ENCODE data around the gene EBPL.
"Not testable (repeated sequence)": the region's sequence is repeated elsewhere in the genome, so short reads cannot be mapped to it uniquely, and the experiment has no call there.

EBPL gene

DNA sequence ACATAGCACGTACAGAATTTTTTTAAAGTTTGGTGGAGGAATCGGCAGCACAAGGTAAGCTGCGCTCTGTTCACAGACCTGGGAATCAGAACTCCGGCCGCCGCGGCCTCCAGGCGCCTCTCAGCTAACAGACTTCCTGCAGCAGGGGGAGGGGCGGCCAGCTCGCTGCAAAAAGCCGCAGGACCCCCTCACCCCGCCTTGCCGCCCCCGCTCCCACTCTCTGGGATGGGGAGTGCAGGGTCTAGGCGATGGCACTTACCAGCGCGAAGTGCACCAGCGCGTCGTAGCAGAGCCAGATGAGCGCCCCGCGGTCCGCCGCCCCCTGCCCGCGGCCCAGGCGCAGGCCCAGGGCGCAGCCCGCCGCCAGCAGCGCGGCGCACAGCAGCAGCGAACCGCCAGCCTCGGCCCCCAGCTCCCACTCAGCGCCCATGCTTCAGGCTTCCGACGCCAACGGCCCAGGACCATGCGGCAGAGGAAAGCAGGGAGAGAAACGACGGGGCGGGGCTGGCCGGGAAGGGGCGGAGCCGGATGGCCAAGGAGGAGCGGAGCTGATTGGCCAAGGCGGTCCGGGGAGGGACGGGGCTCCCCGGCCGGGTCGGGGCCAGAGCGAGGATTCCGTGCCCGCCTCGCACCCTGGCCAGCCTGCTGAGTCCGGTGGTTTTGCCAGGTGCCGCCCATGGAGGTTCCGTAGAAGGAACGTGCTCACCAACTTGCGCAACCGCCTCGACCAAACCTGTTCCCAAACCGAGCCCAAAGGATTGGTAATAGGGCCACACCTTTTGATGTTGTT, at the start of gene EBPL:
TSS of gene EBPL (minus strand) at position 492 of the 790 bp plus-strand sequence. CDS start at position 430, 62 bp downstream.
- DNase-seq (ENCODE audit: low spot score), result peak; percentile 87

DNA sequence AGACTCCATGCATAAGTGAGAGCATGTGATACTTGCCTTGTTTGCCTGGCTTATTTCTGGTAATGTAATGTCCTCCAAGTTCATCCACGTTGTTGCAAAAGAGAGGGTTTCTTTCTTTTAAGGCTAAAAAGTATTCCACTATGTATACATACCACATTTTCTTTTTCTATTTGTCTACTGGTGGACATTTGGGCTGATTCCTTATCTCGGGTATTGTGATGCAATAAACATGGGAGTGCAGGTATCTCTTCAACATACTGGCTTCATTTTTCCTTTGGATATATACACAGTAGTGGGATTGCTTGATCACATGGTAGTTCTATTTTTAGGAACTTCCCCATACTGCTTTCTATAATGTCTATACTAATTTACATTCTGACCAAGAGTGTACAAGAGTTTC, 49.6 kb upstream of the EBPL start:
- DNase-seq (ENCODE audit: low spot score), result no peak

DNA sequence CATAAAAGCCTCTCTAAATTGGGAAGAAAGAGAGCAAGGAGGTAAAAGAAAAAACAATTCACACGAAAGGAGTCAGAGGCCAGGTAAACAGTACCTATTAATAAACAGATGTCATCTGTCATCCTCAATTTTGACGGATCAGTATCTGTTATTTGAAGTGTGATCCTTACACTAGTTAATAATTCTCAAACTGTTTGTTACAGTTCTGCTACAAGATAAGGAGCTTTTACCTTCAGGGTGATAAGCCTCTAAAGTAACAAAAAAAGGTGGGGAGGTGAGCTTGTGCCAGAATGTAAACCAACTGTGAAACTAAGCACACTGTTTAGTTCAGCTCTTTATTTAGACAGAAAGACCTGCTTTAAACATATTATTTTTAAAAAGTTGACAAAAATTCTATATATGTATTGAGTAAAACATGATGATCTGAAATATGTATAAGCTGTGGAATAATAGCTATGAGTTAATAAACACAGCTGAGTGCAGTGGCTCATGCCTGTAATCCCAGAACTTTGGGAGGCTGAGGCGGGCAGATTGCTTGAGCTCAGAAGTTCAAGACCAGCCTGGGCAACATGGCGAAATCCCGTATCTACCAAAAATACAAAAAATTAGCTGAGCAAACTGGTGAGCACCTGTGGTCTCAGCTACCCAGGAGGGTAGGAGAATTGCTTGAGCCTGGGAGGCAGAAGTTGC, 48.4 kb upstream of the EBPL start:
- DNase-seq (ENCODE audit: low spot score), result no peak

DNA sequence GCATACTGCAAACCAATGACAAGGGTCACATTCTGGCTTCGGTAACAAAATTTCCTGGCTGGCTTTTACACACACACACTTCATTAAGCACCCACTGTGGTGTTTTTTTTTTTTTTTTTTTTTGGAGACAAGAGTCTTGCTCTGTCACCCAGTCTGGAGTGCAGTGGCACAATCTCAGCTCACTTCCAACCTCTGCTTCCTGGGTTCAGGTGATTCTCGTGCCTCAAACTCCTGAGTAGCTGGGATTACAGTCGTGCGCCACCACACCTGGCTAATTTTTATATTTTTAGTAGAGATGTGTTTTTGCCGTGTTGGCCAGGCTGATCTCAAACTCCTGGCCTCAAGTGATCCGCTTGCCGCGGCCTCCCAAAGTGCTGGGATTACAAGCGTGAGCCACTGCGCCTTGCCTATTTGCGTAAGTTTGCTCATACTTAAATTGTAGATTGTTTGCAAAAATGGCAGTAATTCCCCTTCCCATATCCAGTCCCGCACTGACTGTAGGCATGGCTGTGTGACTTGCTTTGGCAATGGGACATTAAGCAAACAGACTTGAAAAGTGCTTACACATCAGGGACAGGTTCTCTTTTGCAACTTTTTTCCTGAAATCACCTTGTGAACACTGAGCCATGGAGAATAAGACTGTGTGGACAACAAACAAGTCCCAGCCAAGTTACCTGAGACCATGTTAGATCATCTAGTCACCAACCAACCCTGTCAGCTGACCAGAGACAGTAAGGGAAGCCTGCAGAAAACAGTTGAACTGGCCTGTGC, 42.1 kb upstream of the EBPL start:
- DNase-seq (ENCODE audit: low spot score), result no peak

DNA sequence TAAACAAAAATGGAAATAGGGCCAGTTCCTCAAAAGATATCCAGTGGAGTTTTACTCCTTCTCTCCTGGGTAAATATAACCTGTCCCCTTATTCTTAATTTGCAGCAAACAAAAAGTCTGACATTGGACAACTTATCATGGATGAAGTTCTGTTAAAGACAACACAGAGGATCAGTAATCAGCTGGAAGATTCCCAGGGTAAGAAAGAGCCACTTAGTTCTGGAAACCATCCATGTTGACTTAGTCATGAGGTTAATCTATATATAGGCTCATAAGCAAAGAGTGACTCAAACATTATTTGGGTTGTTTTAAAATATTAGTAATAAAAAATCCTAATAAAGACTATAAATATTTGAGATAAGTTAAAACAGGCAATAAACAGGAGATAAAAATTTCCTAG, 40.5 kb upstream of the EBPL start:
- no peak for DNase-seq (ENCODE audit: low spot score)

DNA sequence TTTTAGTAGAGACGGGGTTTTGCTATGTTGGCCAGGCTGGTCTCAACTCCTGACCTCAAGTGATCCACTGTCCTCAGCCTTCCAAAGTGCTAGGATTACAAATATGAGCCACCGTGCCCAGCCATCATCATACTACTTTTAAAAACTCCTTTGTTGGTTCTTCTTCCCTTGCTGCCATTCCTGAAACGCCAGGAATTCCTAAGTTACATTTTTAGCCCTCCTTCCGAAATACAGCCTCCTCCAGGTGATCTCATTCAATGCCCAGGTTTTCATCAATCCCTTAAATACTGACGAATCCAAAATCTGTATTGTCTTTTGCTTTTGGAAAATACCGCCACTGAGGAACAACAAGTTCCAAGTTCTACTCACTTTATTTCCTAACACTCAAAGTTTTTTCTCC, 25.3 kb upstream of the EBPL start:
- DNase-seq (ENCODE audit: low spot score), result no peak

DNA sequence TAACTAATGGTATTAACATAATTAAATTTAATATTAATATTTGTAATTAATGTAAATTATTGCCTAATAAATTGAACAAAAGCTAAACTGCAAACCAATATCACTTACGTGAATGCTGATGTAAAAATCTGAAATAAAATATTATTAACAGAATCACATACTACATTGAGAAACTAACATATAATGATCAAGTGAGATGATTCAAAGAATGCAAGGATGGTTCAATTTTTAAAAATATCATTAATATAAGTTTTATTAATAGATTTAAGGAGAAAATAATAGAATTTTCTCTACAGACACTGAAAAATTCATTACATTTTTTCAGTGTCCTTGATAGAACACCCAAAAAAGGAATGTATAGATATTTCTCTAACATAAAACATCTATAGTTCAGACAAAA, 23.5 kb upstream of the EBPL start:
- DNase-seq (ENCODE audit: low spot score), result no peak

DNA sequence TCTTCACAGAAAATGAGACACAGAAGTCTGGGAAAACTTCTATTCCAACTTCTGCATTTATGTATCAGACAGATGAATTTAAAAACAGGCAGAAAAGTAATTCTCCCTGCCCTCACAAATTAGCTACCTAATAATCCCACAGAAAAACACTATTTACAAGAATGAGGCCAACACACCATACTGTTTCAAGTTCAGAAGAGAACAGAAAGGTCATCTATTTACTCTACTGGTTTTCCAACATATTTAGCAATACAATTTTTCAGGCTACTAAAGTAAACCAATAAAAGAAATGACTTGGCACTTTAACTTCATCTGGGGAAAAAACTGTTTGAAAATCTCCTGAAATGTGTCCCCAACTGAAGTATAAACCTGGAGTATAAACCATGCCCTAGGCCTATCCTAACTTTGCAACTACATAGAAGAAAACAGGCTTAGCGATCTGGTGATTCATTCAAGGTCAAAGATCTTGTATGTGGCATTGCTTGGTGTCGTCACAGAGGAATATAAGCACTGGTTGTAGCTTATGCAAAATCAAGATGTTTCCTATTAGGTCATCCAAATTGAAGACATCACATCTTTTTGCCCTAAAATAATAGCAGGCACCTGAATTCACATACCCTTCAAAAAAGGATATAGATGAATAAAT, 20.1 kb upstream of the EBPL start:
- DNase-seq (ENCODE audit: low spot score), result no peak

DNA sequence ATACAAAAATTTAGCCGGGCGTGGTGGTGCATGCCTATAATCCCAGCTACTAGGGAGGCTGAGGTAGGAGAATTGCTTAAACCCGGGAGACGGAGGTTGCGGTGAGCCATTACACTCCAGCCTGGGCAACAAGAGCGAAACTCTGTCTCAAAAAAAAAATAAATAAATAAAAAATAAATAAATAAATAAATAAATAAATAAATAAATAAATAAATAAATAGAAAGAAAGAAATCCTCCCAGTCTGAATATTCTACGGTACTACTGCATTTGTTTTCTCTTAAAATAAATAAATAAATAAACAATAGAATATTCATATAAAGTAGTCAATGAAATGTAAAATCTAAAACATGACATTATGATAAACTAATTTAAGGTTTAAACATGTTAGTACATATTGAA, 13.0 kb upstream of the EBPL start:
- DNase-seq (ENCODE audit: low spot score), result not testable (repeated sequence)

DNA sequence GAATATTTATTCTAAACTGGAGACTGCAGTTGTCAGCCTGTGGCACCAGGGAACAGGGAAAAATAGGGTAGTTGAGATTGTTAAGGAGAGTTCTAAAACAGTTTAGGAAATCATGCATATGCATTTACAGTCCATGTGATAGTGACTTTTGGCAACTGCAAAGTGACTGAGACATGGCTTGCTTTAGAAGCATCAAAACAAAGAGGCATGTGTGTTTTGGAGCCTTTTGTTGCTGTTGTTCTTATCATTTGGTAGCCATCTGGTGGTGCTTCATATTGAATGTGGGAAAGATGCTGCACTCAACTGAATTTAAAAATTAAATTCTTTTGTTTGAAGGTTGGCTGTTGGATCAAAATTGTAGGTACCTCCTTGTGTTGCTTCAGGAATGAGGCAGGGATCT, 10.2 kb upstream of the EBPL start:
- no peak for DNase-seq (ENCODE audit: low spot score)

DNA sequence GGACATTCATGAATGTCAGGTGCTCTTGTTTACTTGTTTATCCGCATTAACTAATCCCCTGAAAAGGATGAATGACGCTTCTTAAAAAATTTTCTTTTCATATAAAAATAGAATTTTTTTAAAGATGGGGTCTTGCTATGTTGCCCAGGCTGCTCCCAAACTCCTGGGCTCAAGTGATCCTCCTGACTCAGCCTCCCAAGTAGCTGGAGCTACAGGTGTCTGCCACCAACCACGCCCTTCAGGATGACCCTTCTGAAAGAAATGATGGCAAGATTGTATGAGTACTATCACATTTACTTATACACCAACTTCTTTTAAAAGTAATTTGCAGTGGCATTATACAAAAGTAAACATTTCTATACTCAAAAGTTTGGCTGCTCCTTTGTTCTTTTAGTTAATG, 6.2 kb upstream of the EBPL start:
- no peak for DNase-seq (ENCODE audit: low spot score)

DNA sequence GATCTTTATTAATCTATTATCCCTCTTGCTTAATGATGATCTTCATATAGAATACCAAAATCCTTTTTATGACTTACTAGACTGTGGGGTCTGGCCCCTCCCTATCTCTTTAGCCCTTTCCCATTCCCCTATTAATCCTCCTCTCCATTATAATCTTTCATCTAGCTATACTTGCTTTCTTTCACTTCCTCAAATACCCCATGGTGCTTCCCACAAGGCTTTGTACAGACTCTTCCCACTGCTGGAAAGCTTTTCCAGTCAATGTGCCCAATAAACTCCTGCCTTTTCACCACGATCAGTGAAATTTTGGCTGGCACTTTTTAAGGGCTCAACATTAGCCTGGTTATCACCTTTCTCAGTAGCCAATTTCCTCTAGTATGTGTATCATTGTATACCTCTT, 3.2 kb upstream of the EBPL start:
- DNase-seq (ENCODE audit: low spot score), result no peak

DNA sequence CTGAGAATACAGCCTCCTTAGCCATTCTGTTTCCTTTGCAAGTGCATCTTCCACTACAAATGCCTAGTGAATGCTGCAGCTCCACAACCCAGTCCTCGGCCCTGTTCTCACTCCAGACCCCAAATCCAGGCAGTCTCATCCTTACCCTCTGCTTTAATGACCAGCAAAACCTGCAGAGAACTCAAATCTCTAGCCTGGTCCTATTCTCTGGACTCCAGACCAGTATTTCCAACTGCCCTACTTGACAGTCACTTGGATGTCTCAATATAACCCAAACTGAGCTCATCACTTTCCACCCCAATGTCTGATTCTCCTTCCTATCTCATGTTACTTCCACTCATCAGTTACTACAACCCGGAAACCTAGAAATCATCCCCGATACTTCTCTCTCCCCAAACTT, 2.6 kb upstream of the EBPL start:
- DNase-seq (ENCODE audit: low spot score), result no peak

DNA sequence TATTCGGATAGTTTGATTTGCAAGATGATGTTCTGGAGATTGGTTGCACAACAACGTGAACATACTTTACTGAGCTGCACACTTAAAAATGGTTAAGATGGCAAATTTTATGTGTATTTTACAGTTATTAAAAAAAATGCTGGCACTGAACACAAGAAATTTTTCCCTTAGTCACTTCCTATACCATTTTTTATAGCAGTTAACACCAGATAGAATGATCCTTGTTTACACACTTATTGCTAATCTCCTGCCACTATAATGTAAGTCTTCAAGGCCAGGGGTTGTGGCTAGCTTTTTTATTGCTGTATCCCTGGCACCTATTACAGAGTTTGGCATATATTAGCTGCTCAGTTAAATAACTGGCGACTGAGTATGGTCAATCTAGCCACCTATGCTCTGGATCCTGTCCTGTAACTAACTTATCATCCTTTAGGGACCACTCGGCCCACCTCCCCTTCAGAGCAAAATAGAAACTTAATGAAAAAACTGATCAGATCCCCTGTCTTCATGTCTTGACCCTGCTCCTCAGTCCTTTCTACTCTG, 2.0 kb upstream of the EBPL start:
- DNase-seq (ENCODE audit: low spot score), result no peak

DNA sequence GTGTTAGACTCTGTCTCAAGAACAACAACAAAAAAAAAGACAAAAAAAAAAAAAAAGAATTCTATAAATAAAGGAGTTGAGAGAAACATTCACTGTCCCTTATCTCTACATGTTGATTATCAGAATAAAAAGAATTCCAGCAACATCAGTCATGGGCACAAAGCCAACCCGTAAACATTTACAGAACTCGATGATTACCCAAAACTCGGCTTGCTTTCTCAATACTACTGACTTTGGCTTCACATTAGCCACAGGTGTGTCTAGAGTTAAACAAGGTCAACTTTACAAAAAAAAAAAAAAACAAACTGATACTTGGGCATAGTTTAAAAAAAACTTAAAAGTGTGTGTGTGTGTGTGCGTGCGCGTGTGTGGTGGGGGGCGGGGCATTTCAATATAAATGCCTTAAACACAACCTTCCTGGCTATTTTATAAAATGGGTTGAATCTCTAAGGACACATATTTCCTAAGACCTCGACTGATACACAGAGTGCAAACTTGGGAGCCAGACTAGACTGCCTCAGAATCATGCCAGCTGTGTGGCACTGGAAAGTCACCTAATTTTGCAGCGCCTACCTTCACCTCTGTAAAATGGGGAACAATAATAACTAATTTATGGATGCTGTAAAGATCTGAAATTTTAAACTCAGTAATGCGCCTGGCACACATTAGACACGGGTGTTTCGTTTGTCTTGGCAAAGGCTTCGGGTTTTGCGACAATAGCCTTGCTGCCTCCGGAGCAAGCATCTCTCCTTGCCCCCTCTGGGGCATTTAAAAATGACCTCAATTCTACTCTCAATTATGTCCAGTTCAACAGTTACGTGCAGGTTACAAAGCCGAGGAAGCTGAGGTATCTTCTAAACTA, 922 bp downstream of the EBPL start:
- no peak for DNase-seq (ENCODE audit: low spot score)

DNA sequence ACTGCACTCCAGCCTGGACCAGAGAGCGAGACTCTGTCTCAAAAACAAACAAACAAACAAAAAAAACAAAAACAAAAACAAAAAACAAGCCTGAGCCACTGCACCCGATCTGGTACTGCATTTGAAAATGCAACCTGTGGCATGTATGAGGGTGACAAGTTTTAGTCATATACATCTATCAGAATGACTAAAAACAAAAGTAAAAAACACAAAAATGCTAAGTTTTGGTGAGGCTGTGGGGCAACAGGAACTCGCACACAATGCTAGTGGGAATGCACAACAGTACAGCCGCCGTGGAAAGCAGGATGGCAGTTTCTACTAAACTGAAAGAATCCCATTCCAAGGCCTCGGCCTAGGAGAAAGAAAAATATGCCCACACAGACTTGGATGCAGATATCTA, 7.8 kb downstream of the EBPL start:
- DNase-seq (ENCODE audit: low spot score), result no peak

DNA sequence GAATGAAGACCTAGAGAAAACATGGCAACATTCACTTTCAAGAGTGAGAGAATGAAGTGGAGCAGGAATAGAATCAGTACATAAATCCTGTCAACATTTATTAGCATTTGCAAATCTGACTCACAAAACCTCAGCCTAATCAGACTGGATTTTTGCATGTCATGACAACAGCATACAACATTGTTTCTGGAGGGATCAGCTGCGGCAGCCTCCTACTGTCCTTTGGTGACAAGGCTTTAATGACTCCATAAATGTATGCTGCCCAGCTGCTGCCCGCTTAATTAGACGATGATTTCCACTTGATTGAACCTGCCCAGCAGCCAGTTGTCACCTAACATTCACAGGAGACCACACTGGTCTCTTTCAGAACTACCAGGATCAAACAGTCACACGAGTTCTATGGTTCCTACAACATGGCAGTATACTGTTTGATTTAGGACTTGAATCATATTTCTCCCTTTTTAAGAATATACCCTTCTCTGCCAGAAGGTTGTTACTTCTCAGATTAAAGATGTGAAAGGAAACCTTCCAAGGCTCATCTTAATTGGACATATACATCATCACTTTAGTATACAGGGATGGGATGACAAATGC, 9.3 kb downstream of the EBPL start:
- DNase-seq (ENCODE audit: low spot score), result no peak

DNA sequence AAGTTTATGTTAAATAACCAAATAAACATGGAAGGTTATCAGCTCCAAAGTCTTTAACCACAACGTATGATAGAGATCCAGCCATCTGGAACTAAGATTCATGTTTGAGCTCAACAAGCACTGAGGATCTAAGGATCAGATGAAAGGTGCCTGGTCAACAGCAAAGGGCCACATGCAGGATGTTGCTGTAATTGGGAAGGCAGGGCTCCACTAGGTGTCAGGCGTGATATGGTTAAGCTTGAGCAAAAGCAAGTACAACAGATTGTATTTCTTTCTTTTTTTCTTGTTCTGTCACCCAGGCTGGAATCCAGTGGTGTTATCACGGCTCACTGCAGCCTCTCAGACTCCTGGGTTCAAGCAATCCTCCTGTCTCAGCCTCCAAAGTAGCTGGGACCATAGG, 12.0 kb downstream of the EBPL start:
- DNase-seq (ENCODE audit: low spot score), result peak; percentile 67

DNA sequence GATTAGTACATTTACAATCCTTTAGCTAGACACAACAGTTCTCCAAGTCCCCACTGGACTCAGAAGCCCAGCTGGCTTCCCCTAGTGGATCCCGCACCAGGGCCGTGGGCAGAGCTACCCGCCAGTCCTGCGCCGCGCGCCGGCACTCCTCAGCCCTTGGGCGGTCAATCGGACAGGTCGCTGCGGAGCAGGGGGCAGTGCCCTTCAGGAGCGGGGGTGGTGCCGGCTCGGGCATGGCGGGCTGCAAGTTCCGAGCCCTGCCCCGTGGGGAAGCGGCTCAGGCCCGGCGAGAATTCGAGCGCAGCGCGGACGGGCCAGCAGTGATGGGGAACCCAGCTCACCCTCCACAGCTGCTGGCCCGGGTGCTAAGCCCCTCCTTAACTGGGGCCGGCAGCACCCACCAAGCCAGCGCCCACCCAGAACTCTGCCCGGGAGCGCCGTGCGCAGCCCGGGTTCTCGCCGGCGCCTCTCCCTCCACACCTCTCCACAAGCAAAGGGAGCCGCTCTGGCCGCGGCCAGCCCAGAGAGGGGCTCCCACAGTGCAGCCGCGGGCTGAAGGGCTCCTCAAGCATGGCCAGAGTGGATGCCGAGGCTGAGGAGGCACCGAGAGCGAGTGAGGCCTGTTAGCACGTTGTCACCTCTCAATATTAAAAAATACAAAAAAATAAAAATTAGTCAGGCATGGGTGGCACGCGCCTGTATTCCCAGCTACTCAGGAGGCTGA, 12.9 kb downstream of the EBPL start:
- no peak for DNase-seq (ENCODE audit: low spot score)

Measured in NAMALWA (cell line).